Measurements from ENCODE around the gene TEX50.

- no peak for TF ChIP-seq ATF3 (IDR thresholded peaks at IDR 0.05)
- TF ChIP-seq ZNF274 (IDR thresholded peaks at IDR 0.05; ENCODE audit: low read depth, low read length) = no peak
- TF ChIP-seq POLR2A (IDR thresholded peaks at IDR 0.05; ENCODE audit: borderline replicate concordance, extremely low read depth, insufficient read depth, insufficient read length) = no peak
- TF ChIP-seq, protein P1, sequence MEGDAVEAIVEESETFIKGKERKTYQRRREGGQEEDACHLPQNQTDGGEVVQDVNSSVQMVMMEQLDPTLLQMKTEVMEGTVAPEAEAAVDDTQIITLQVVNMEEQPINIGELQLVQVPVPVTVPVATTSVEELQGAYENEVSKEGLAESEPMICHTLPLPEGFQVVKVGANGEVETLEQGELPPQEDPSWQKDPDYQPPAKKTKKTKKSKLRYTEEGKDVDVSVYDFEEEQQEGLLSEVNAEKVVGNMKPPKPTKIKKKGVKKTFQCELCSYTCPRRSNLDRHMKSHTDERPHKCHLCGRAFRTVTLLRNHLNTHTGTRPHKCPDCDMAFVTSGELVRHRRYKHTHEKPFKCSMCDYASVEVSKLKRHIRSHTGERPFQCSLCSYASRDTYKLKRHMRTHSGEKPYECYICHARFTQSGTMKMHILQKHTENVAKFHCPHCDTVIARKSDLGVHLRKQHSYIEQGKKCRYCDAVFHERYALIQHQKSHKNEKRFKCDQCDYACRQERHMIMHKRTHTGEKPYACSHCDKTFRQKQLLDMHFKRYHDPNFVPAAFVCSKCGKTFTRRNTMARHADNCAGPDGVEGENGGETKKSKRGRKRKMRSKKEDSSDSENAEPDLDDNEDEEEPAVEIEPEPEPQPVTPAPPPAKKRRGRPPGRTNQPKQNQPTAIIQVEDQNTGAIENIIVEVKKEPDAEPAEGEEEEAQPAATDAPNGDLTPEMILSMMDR (IDR thresholded peaks at IDR 0.05 in 2 of 3, conservative IDR thresholded peaks at IDR 0.05 in 1 of 3; ENCODE audit: borderline replicate concordance in 1 of 3, insufficient read depth in 1 of 3, low read depth in 2 of 3, low read length in 2 of 3) = no peak
- no peak for TF ChIP-seq POLR2AphosphoS5 (IDR thresholded peaks at IDR 0.05; ENCODE audit: low read depth, low read length)
- TF ChIP-seq SIN3A (IDR thresholded peaks at IDR 0.05; ENCODE audit: low read depth) = no peak
- TF ChIP-seq, protein P2, sequence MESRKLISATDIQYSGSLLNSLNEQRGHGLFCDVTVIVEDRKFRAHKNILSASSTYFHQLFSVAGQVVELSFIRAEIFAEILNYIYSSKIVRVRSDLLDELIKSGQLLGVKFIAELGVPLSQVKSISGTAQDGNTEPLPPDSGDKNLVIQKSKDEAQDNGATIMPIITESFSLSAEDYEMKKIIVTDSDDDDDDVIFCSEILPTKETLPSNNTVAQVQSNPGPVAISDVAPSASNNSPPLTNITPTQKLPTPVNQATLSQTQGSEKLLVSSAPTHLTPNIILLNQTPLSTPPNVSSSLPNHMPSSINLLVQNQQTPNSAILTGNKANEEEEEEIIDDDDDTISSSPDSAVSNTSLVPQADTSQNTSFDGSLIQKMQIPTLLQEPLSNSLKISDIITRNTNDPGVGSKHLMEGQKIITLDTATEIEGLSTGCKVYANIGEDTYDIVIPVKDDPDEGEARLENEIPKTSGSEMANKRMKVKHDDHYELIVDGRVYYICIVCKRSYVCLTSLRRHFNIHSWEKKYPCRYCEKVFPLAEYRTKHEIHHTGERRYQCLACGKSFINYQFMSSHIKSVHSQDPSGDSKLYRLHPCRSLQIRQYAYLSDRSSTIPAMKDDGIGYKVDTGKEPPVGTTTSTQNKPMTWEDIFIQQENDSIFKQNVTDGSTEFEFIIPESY (IDR thresholded peaks at IDR 0.05; ENCODE audit: extremely low read depth, insufficient replicate concordance, low read length) = no peak
- no peak for TF ChIP-seq RAD21 (IDR thresholded peaks at IDR 0.05; ENCODE audit: low read depth)
- TF ChIP-seq EZH2phosphoT487 (IDR thresholded peaks at IDR 0.05; ENCODE audit: borderline replicate concordance) = no peak
- TF ChIP-seq EZH2 (IDR thresholded peaks at IDR 0.05) = no peak
- no peak for TF ChIP-seq SP1 (IDR thresholded peaks at IDR 0.05; ENCODE audit: low read depth)
- no peak for TF ChIP-seq MAX (IDR thresholded peaks at IDR 0.05)
- TF ChIP-seq CEBPB (IDR thresholded peaks at IDR 0.05; ENCODE audit: low read depth) = no peak
Observed at GRCh38 chr1:173590557-173590956, 44.6 kb upstream of the TEX50 start.
